Endothelial cell of umbilical vein (primary cell): Measurements from ENCODE around the gene PCDHA9. TPM values are rescaled to one million over a fixed set of nuclear protein-coding genes. Genes with fewer than 3 reads are reported as not detected.

Source experiments
- BruUV-seq: library from RNA; stranded (reverse); fragments of 400-500 nt; replicated peaks from 2 replicates; lab custom pipeline; 2021; lab: Mats Ljungman, UMichigan
- CTCF ChIA-PET: fragments of 300-600, 350-600 bp; sonication (Branson Sonifier 250); formaldehyde crosslinking; loops from one replicate; lab custom pipeline; 2021; ENCODE audit warnings: antibody characterized with exemption, inconsistent platforms; lab: Charles Lee
- POLR2A ChIA-PET: fragments of 300-600, 350-600 bp; sonication (Branson Sonifier 250); formaldehyde crosslinking; loops from one replicate; lab custom pipeline; 2021; ENCODE audit warnings: antibody characterized with exemption, inconsistent platforms; lab: Charles Lee
- DNase-seq: peaks from one replicate; pipeline ENCODE4 v3.0.0-alpha.2; 2011; ENCODE audit warnings: low read depth, low spot score
- FAIRE-seq: peaks from 2 replicates; lab custom pipeline; 2011; peaks lifted over from hg19 to GRCh38; lab: Jason Lieb, UNC
- H2AFZ ChIP-seq: 2 replicates; pipeline ENCODE4 v1.6.0; 2012; ENCODE audit warnings: low read depth, low read length, control low read depth, inconsistent platforms
- H3K27ac ChIP-seq: 2 replicates; pipeline ENCODE4 v1.5.1; 2011; ENCODE audit warnings: low read depth, mild to moderate bottlenecking, control low read depth, low read length, moderate library complexity; ENCODE audit not compliant: insufficient read depth
- H3K27me3 ChIP-seq, 2 experiments: 2 replicates each; pipeline versions ENCODE4 v1.6.0 to v1.6.1; 2011; ENCODE audit warnings: low read length in 2 of 2, mixed read lengths in 1 of 2; ENCODE audit not compliant: control insufficient read depth in 2 of 2, insufficient read depth in 2 of 2
- H3K36me3 ChIP-seq, 2 experiments: 2 replicates in 1 of 2; 3 replicates in 1 of 2; pipeline ENCODE4 v1.5.1; 2011; ENCODE audit warnings: low read length in 2 of 2, mild to moderate bottlenecking in 1 of 2, moderate library complexity in 1 of 2; ENCODE audit not compliant: control insufficient read depth in 2 of 2, insufficient read depth in 2 of 2; ENCODE audit errors: extremely low read depth in 1 of 2
- H3K4me1 ChIP-seq: 3 replicates; pipeline ENCODE4 v1.5.1; 2011; ENCODE audit warnings: mild to moderate bottlenecking, low read length; ENCODE audit not compliant: control insufficient read depth, insufficient read depth; ENCODE audit errors: extremely low read depth
- H3K4me2 ChIP-seq: 2 replicates; pipeline ENCODE4 v1.6.1; 2011; ENCODE audit warnings: low read length, control low read depth, mixed read lengths; ENCODE audit not compliant: insufficient read depth
- H3K4me3 ChIP-seq, 3 experiments: fragments of 200-600 bp in 1 of 3; sonication (generic), shearing (Covaris generic) in 1 of 3; replicated peaks in 1 of 3; 2 replicates each; pipeline ENCODE4 v1.5.1; 2011 to 2016; ENCODE audit warnings: control low read depth in 3 of 3, low read length in 3 of 3, mild to moderate bottlenecking in 2 of 3, inconsistent platforms in 1 of 3, low read depth in 1 of 3, moderate library complexity in 1 of 3; ENCODE audit not compliant: insufficient read depth in 1 of 3
- H3K79me2 ChIP-seq: 2 replicates; pipeline ENCODE4 v1.6.0; 2012; ENCODE audit warnings: low read length, inconsistent platforms; ENCODE audit not compliant: control insufficient read depth, insufficient read depth
- H3K9ac ChIP-seq: replicated peaks from 2 replicates; pipeline ENCODE3; 2011; ENCODE audit warnings: low read length, control low read depth; ENCODE audit not compliant: insufficient read depth; ENCODE audit errors: extremely low read depth
- H3K9me1 ChIP-seq: replicated peaks from 3 replicates; pipeline ENCODE4 v1.6.0; 2011; ENCODE audit warnings: mild to moderate bottlenecking, low read length; ENCODE audit not compliant: control insufficient read depth, insufficient read depth; ENCODE audit errors: extremely low read depth
- H3K9me3 ChIP-seq: replicated peaks from 2 replicates; pipeline ENCODE4 v1.5.1; 2012; ENCODE audit warnings: low read length, inconsistent platforms; ENCODE audit not compliant: control insufficient read depth, insufficient read depth
- H4K20me1 ChIP-seq: replicated peaks from 2 replicates; pipeline ENCODE3; 2011; ENCODE audit warnings: mild to moderate bottlenecking, low read length; ENCODE audit not compliant: control insufficient read depth, insufficient read depth; ENCODE audit errors: extremely low read depth
- CTCF ChIP-seq, 2 donors: IDR thresholded peaks; 1 replicate in 1 of 2; 2 replicates in 1 of 2; pipeline ENCODE4 v1.5.1; 2011; ENCODE audit warnings: low read length in 2 of 2, mild to moderate bottlenecking in 2 of 2, moderate library complexity in 2 of 2, control low read depth in 1 of 2, inconsistent platforms in 1 of 2, low read depth in 1 of 2; ENCODE audit not compliant: insufficient read depth in 1 of 2; ENCODE audit errors: extremely low read depth in 1 of 2
- EZH2 ChIP-seq: IDR thresholded peaks from 2 replicates; pipeline ENCODE4 v1.6.1; 2012; ENCODE audit warnings: borderline replicate concordance, low read depth, mild to moderate bottlenecking, moderate library complexity, low read length, inconsistent platforms; ENCODE audit not compliant: severe bottlenecking
- FOS ChIP-seq: IDR thresholded peaks from 2 replicates; pipeline ENCODE4 v1.6.1; 2011; ENCODE audit warnings: mild to moderate bottlenecking, low read length, moderate library complexity, borderline replicate concordance; ENCODE audit not compliant: insufficient read depth
- GATA2 ChIP-seq: IDR thresholded peaks from 2 replicates; pipeline ENCODE4 v1.7.0; 2011; ENCODE audit warnings: low read depth, mild to moderate bottlenecking, moderate library complexity, mixed read lengths, low read length; ENCODE audit not compliant: insufficient read length, insufficient read depth
- JUN ChIP-seq: IDR thresholded peaks from 2 replicates; pipeline ENCODE4 v1.6.1; 2011; ENCODE audit warnings: borderline replicate concordance, low read depth; ENCODE audit not compliant: insufficient read length, insufficient read depth
- MAX ChIP-seq: IDR thresholded peaks from 2 replicates; pipeline ENCODE4 v1.6.1; 2011; ENCODE audit not compliant: insufficient read depth, insufficient read length
- MYC ChIP-seq: IDR thresholded peaks from one replicate; pipeline ENCODE4 v1.6.1; 2011; ENCODE audit warnings: mild to moderate bottlenecking, low read depth, low read length
- POLR2A ChIP-seq: IDR thresholded peaks from 2 replicates; pipeline ENCODE4 v1.6.1; 2012; ENCODE audit warnings: low read depth, mild to moderate bottlenecking, control low read depth, low read length
- POLR2AphosphoS5 ChIP-seq: IDR thresholded peaks from 2 replicates; pipeline ENCODE4 v1.6.1; 2012; ENCODE audit warnings: low read depth, mild to moderate bottlenecking, control low read depth, low read length, moderate library complexity; ENCODE audit not compliant: insufficient read depth
- dilution Hi-C: fragments of 300-500 bp; cut with MboI; formaldehyde crosslinking; loops from one replicate; pipeline ENCODE4 v1.15.0; 2019; ENCODE audit warnings: low sequenced_read_pairs; ENCODE audit not compliant: extremely low pct_ligation_motif_present
- intact Hi-C: fragments of 100-400 bp; cut with micrococcal nuclease; formaldehyde crosslinking; loops from one replicate; pipeline ENCODE4 v1.10.0; 2022
- polyA plus RNA-seq, 4 experiments: library from polyadenylated mRNA; depleted of rRNA in 3 of 4; stranded (reverse) in 3 of 4; unstranded in 1 of 4; fragments of >200 nt; gene quantifications; 2 replicates each; pipeline versions ENCODE4 v1.2.1 to v1.2.3, GENCODE V29; 2011 to 2012; ENCODE audit warnings: missing spikeins in 1 of 4
- total RNA-seq: library from RNA; stranded (reverse); gene quantifications from 2 replicates; pipeline ENCODE4 v1.2.3, GENCODE V29; 2021

The PCDHA9 gene
- total and polyA plus RNA-seq, 2 donors (not counting 3 experiments of a cell fraction or from before 2014, with no cell fraction given) = not detected

- Histone ChIP-seq H2AFZ (no peak overlapping the region), H3K9me1 (no peaks in the 10 kb centered on the region), H4K20me1 (no peaks in the 10 kb centered on the region), H3K27me3 (peaks cover 0 to 5% of the 10 kb centered on the region in 2 experiments), H3K36me3 (no peaks in the 10 kb centered on the region), H3K79me2 (no peaks in the 10 kb centered on the region), H3K4me2 (no peak overlapping the region), H3K9ac (no peak overlapping the region), H3K4me1 (no peaks in the 10 kb centered on the region), H3K9me3 (no peaks in the 10 kb centered on the region), H3K27ac (no peak overlapping the region), H3K4me3 (no peak overlapping the region)
- dilution Hi-C loops = no loop called here
- FAIRE-seq (no peak), DNase-seq (no peak)
- no TSS peak for BruUV-seq
- POLR2A ChIA-PET = no interaction called here
- TF ChIP-seq MAX (no peak), EZH2 (no peak), FOS (no peak), GATA2 (no peak), CTCF (IDR thresholded peaks at IDR 0.05; ENCODE audit: extremely low read depth in 1 of 2, insufficient read depth in 1 of 2, low read depth in 1 of 2, low read length in 2 of 2) (no peak), MYC (no peak), POLR2A (no peak), JUN (no peak), POLR2AphosphoS5 (no peak)
- intact Hi-C loops = loop anchor here (5.0 kb wide), 1 partner anchor 44 kb away; the partner anchor contains the start of gene PCDHAC1
- CTCF ChIA-PET = interaction anchor here (2.2 kb wide), 1 partner anchor 157 kb away, joined by 12 read pairs; no protein-coding TSS in a partner anchor
Measured at GRCh38 chr5:140883373-140883772, 35.2 kb downstream of the PCDHA9 start.
